HEK293 (cell line): ENCODE data around the gene SLC35F4.

Source experiments
- CTCF ChIA-PET: fragments of 350-600 bp; formaldehyde crosslinking; extraction: SDS; loops from one replicate; lab custom pipeline; 2021; ENCODE audit warnings: antibody characterized with exemption; lab: Yijun Ruan, JAX
- POLR2A ChIA-PET: fragments of 300-600 bp; formaldehyde crosslinking; extraction: SDS; loops from one replicate; lab custom pipeline; 2020; ENCODE audit warnings: antibody characterized with exemption, inconsistent platforms; lab: Yijun Ruan, JAX
- H3K27ac ChIP-seq: fragments of 200-500 bp; sonication (Bioruptor generic); 2 replicates; pipeline ENCODE4 v1.5.1; 2014; ENCODE audit warnings: low read depth, low read length, control low read depth, inconsistent platforms; ENCODE audit errors: extremely low read depth
- H3K36me3 ChIP-seq, 2 experiments: fragments of 200-500 bp in 1 of 2; sonication (Bioruptor generic) in 1 of 2; 1 replicate in 1 of 2; 2 replicates in 1 of 2; pipeline ENCODE4 v1.5.1; 2014 to 2017; ENCODE audit warnings: inconsistent platforms in 2 of 2, low read length in 2 of 2; ENCODE audit not compliant: control insufficient read depth in 2 of 2, insufficient read depth in 1 of 2
- H3K4me1 ChIP-seq: fragments of 200-500 bp; sonication (Bioruptor generic); 2 replicates; pipeline ENCODE4 v1.5.1; 2014; ENCODE audit warnings: mild to moderate bottlenecking, low read length, inconsistent platforms; ENCODE audit not compliant: control insufficient read depth, insufficient read depth
- H3K4me3 ChIP-seq: 2 replicates; pipeline ENCODE4 v1.5.1; 2011; ENCODE audit warnings: low read depth, mild to moderate bottlenecking, control low read depth, low read length, moderate library complexity
- H3K9me3 ChIP-seq: fragments of 200-500 bp; sonication (Bioruptor generic); 2 replicates; pipeline ENCODE4 v1.5.1; 2014; ENCODE audit warnings: low read depth, low read length, inconsistent platforms; ENCODE audit not compliant: control insufficient read depth, insufficient read depth
- GLI2 ChIP-seq: fragments of 450-650 bp; formaldehyde crosslinking; IDR thresholded peaks from 2 replicates; pipeline ENCODE4; 2017; ENCODE audit warnings: missing biosample characterization, missing genetic modification characterization, low read depth, borderline replicate concordance
- GLI4 ChIP-seq: fragments of 450-650 bp; formaldehyde crosslinking; IDR thresholded peaks from 2 replicates; pipeline ENCODE4 v1.5.1; 2016; ENCODE audit warnings: missing biosample characterization, missing genetic modification characterization
- KLF16 ChIP-seq: fragments of 450-650 bp; formaldehyde crosslinking; IDR thresholded peaks from 2 replicates; pipeline ENCODE4 v1.5.1; 2017; ENCODE audit warnings: missing biosample characterization, missing genetic modification characterization
- KLF7 ChIP-seq: fragments of 450-650 bp; formaldehyde crosslinking; IDR thresholded peaks from 2 replicates; pipeline ENCODE4 v1.5.1; 2016; ENCODE audit warnings: missing biosample characterization, missing genetic modification characterization, borderline replicate concordance
- OSR2 ChIP-seq: fragments of 450-650 bp; formaldehyde crosslinking; IDR thresholded peaks from 2 replicates; pipeline ENCODE4 v1.5.1; 2016; ENCODE audit warnings: missing biosample characterization, missing genetic modification characterization
- ZBTB8A ChIP-seq: fragments of 450-650 bp; formaldehyde crosslinking; IDR thresholded peaks from 2 replicates; pipeline ENCODE4 v1.5.1; 2016; ENCODE audit warnings: missing biosample characterization, missing genetic modification characterization
- ZFP69B ChIP-seq: fragments of 450-650 bp; formaldehyde crosslinking; IDR thresholded peaks from 2 replicates; pipeline ENCODE4 v1.5.1; 2016; ENCODE audit warnings: missing biosample characterization, missing genetic modification characterization
- ZNF10 ChIP-seq: fragments of 450-650 bp; formaldehyde crosslinking; IDR thresholded peaks from 2 replicates; pipeline ENCODE4 v1.5.1; 2017; ENCODE audit warnings: missing biosample characterization, missing genetic modification characterization
- ZNF112 ChIP-seq: fragments of 450-650 bp; formaldehyde crosslinking; IDR thresholded peaks from 2 replicates; pipeline ENCODE4 v1.5.0; 2017; ENCODE audit warnings: missing biosample characterization, missing genetic modification characterization
- ZNF121 ChIP-seq: fragments of 450-650 bp; formaldehyde crosslinking; IDR thresholded peaks from 2 replicates; pipeline ENCODE4 v1.5.1; 2016; ENCODE audit warnings: missing biosample characterization, missing genetic modification characterization
- ZNF146 ChIP-seq: fragments of 450-650 bp; formaldehyde crosslinking; IDR thresholded peaks from 2 replicates; pipeline ENCODE4 v1.5.1; 2016; ENCODE audit warnings: missing biosample characterization, missing genetic modification characterization
- ZNF18 ChIP-seq: fragments of 450-650 bp; formaldehyde crosslinking; IDR thresholded peaks from 2 replicates; pipeline ENCODE4 v1.5.1; 2016; ENCODE audit warnings: missing biosample characterization, missing genetic modification characterization
- ZNF248 ChIP-seq: fragments of 450-650 bp; formaldehyde crosslinking; IDR thresholded peaks from 2 replicates; pipeline ENCODE4 v1.5.1; 2017; ENCODE audit warnings: missing biosample characterization, missing genetic modification characterization
- ZNF266 ChIP-seq: fragments of 450-650 bp; formaldehyde crosslinking; IDR thresholded peaks from 2 replicates; pipeline ENCODE4 v1.5.1; 2016; ENCODE audit warnings: missing biosample characterization, missing genetic modification characterization, low read depth
- ZNF274 ChIP-seq, 2 experiments: fragments of 200-500 bp in 1 of 2; fragments of 450-650 bp in 1 of 2; sonication (Bioruptor generic) in 1 of 2; formaldehyde crosslinking in 1 of 2; IDR thresholded peaks; 2 replicates each; pipeline versions ENCODE4 v1.5.1 to v1.6.1; 2014 to 2016; ENCODE audit warnings: borderline replicate concordance in 1 of 2, inconsistent platforms in 1 of 2, low read length in 1 of 2, missing biosample characterization in 1 of 2, missing genetic modification characterization in 1 of 2
- ZNF324 ChIP-seq: fragments of 450-650 bp; formaldehyde crosslinking; IDR thresholded peaks from 2 replicates; pipeline ENCODE4 v1.5.1; 2016; ENCODE audit warnings: missing biosample characterization, missing genetic modification characterization
- ZNF350 ChIP-seq: fragments of 450-650 bp; formaldehyde crosslinking; IDR thresholded peaks from 2 replicates; pipeline ENCODE4 v1.5.0; 2017; ENCODE audit warnings: missing biosample characterization, mild to moderate bottlenecking, missing genetic modification characterization
- ZNF362 ChIP-seq: fragments of 450-650 bp; formaldehyde crosslinking; IDR thresholded peaks from 2 replicates; pipeline ENCODE4 v1.5.1; 2016; ENCODE audit warnings: missing biosample characterization, missing genetic modification characterization
- ZNF423 ChIP-seq: fragments of 450-650 bp; formaldehyde crosslinking; IDR thresholded peaks from 2 replicates; pipeline ENCODE4 v1.5.1; 2016; ENCODE audit warnings: missing biosample characterization, missing genetic modification characterization
- ZNF473 ChIP-seq: fragments of 450-650 bp; formaldehyde crosslinking; IDR thresholded peaks from 2 replicates; pipeline ENCODE4 v1.5.1; 2017; ENCODE audit warnings: missing biosample characterization, missing genetic modification characterization
- ZNF48 ChIP-seq: fragments of 450-650 bp; formaldehyde crosslinking; IDR thresholded peaks from 2 replicates; pipeline ENCODE4 v1.5.1; 2016; ENCODE audit warnings: missing biosample characterization, missing genetic modification characterization
- ZNF521 ChIP-seq: fragments of 450-650 bp; formaldehyde crosslinking; IDR thresholded peaks from 2 replicates; pipeline ENCODE4 v1.5.1; 2017; ENCODE audit warnings: missing biosample characterization, mild to moderate bottlenecking, missing genetic modification characterization
- ZNF571 ChIP-seq: fragments of 450-650 bp; formaldehyde crosslinking; IDR thresholded peaks from 2 replicates; pipeline ENCODE4 v1.5.0; 2017; ENCODE audit warnings: missing biosample characterization, missing genetic modification characterization
- ZNF626 ChIP-seq: fragments of 450-650 bp; sonication (Bioruptor Pico); formaldehyde crosslinking; IDR thresholded peaks from 2 replicates; pipeline ENCODE4 v1.5.1; 2018; ENCODE audit warnings: missing biosample characterization, missing genetic modification characterization, inconsistent platforms
- ZNF660 ChIP-seq: fragments of 450-650 bp; IDR thresholded peaks from 2 replicates; pipeline ENCODE4 v1.5.1; 2018; ENCODE audit warnings: missing biosample characterization, mild to moderate bottlenecking, missing genetic modification characterization
- ZNF704 ChIP-seq: fragments of 450-650 bp; formaldehyde crosslinking; IDR thresholded peaks from 2 replicates; pipeline ENCODE4 v1.5.1; 2016; ENCODE audit warnings: missing biosample characterization, missing genetic modification characterization
- ZNF837 ChIP-seq: fragments of 450-650 bp; formaldehyde crosslinking; IDR thresholded peaks from 2 replicates; pipeline ENCODE4 v1.5.1; 2016; ENCODE audit warnings: missing biosample characterization, missing genetic modification characterization
- ZSCAN18 ChIP-seq: fragments of 450-650 bp; formaldehyde crosslinking; IDR thresholded peaks from 2 replicates; pipeline ENCODE4 v1.5.1; 2016; ENCODE audit warnings: missing biosample characterization, missing genetic modification characterization

The SLC35F4 gene

GRCh38 chr14:57749267-57749666 is 116.6 kb downstream of the SLC35F4 start (continued):
- no peak for TF ChIP-seq ZSCAN18 (tag by site-specific recombination)
- no peak for TF ChIP-seq ZNF121
- no peak for TF ChIP-seq GLI2 (tag by site-specific recombination)
- no peak for TF ChIP-seq ZNF362 (tag by site-specific recombination)
- TF ChIP-seq ZNF248 (tag by site-specific recombination) = no peak
- no peak for TF ChIP-seq ZNF350 (tag by site-specific recombination)
- no peak for TF ChIP-seq ZNF704 (tag by site-specific recombination)
- no peak for TF ChIP-seq ZNF324 (tag by site-specific recombination)
- no peak for TF ChIP-seq ZNF521 (tag by site-specific recombination)

GRCh38 chr14:57748279-57748678 is 117.6 kb downstream of the SLC35F4 start:
- no peaks in the 10 kb centered on the region for H3K36me3 ChIP-seq
- H3K9me3 ChIP-seq = no peaks in the 10 kb centered on the region
- CTCF ChIA-PET = interaction anchor here (0.6 kb wide), 1 partner anchor 15 kb away, joined by 3 read pairs; no protein-coding TSS in a partner anchor
- no peak overlapping the region for H3K4me3 ChIP-seq
- H3K27ac ChIP-seq = no peak overlapping the region
- POLR2A ChIA-PET = no interaction called here
- peaks cover 4% of the 10 kb centered on the region; the same call in 1 of the 2 replicates for H3K4me1 ChIP-seq
- TF ChIP-seq ZNF423 (tag by site-specific recombination) (no peak), KLF7 (tag by site-specific recombination) (no peak), ZNF837 (tag by site-specific recombination) (no peak), ZFP69B (no peak), GLI4 (tag by site-specific recombination) (no peak), ZNF10 (no peak), ZNF571 (tag by site-specific recombination) (no peak), ZNF146 (tag by site-specific recombination) (no peak), ZNF660 (tag by site-specific recombination) (no peak), ZNF48 (tag by site-specific recombination) (no peak), ZNF266 (tag by site-specific recombination) (no peak), ZNF274 (IDR thresholded peaks at IDR 0.05; ENCODE audit: low read length) (no peak), ZNF274 (tag by site-specific recombination; IDR thresholded peaks at IDR 0.05; ENCODE audit: borderline replicate concordance) (no peak), ZNF18 (tag by site-specific recombination) (no peak), ZNF626 (tag by site-specific recombination) (no peak), KLF16 (tag by site-specific recombination) (no peak), OSR2 (no peak), ZNF112 (tag by site-specific recombination) (no peak), ZNF473 (tag by site-specific recombination) (no peak), ZBTB8A (tag by site-specific recombination) (no peak)
